AG04449 (cell line): Measurements from ENCODE around the gene GALNT18.

Experiments
- CTCF ChIA-PET: fragments of 350-600 bp; formaldehyde crosslinking; extraction: SDS; loops from one replicate; lab custom pipeline; 2021; ENCODE audit warnings: antibody characterized with exemption; lab: Yijun Ruan, JAX
- POLR2A ChIA-PET: fragments of 400-600, 350-600 bp; formaldehyde crosslinking; extraction: SDS; loops from one replicate; lab custom pipeline; 2020; ENCODE audit warnings: antibody characterized with exemption, inconsistent platforms; lab: Yijun Ruan, JAX
- DNase-seq: peaks from one replicate; pipeline ENCODE4 v3.0.0-alpha.2; 2010; ENCODE audit warnings: low read depth, low spot score
- H3K4me3 ChIP-seq: 2 replicates; pipeline ENCODE4 v1.5.1; 2011; ENCODE audit warnings: low read depth, mild to moderate bottlenecking, control low read depth, low read length
- TF ChIP-seq, protein P1 (sequence below): IDR thresholded peaks from one replicate; pipeline ENCODE4 v1.5.1; 2011; ENCODE audit warnings: mild to moderate bottlenecking, moderate library complexity, low read length, control low read depth, inconsistent platforms; ENCODE audit not compliant: insufficient read depth; ENCODE audit errors: missing control alignments

GALNT18 gene

DNA sequence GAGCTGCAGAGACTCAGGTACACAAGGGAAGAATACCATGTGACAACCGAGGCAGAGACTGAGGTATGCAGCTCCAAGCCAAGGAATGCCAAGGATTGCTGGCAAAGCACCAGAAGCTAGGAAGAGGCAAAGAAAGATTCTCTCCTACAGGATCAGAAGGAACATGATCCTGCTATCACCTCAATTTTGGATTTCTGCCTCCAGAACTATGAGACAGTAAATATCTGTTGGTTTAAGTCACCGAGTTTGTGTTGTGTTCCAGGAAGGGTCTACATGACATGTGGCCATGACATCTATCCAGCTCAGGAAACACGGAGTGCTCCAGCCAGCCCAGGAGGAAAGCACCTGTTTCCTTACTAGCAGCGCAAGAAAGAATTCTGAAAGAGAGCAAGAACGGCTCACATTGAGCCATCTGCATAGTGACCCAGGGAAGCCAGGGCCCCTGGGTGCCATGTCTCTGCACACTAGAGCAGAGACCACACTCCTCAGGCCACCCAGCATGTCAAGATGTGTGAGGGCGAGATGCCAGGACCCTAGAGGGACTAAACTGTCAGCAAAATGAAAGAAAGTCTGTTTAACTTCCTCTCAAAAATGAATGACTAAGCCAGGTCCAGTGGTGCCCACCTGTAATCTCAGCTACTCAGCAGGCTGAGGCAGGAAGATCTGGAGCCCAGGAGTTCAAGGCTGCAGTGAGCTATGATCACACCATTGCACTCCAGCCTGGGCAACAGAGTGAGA is 35.6 kb upstream of the GALNT18 start:
- CTCF ChIA-PET: no interaction called here
- POLR2A ChIA-PET: no interaction called here
- H3K4me3 ChIP-seq: no peak overlapping the region
- TF ChIP-seq, protein P1, sequence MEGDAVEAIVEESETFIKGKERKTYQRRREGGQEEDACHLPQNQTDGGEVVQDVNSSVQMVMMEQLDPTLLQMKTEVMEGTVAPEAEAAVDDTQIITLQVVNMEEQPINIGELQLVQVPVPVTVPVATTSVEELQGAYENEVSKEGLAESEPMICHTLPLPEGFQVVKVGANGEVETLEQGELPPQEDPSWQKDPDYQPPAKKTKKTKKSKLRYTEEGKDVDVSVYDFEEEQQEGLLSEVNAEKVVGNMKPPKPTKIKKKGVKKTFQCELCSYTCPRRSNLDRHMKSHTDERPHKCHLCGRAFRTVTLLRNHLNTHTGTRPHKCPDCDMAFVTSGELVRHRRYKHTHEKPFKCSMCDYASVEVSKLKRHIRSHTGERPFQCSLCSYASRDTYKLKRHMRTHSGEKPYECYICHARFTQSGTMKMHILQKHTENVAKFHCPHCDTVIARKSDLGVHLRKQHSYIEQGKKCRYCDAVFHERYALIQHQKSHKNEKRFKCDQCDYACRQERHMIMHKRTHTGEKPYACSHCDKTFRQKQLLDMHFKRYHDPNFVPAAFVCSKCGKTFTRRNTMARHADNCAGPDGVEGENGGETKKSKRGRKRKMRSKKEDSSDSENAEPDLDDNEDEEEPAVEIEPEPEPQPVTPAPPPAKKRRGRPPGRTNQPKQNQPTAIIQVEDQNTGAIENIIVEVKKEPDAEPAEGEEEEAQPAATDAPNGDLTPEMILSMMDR: no peak
- DNase-seq: no peak

DNA sequence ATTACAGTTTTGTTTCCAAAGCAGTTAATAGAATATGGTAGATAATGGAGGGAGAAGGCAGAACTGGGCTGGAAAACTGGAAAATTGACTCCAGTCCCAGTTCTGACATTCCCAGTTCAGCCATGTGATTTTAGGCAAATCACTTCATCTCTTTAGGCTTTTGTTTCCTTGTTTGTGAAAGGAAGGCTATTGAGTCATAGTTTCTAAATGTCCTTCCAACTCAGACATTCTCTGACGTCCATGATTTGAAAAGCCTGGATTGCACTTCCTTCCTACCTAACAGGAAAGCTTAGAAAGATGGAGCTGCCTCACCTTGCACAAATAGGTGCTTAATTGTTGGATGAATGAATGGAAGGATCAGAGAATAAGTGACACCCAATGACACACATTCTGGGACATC is 19.8 kb upstream of the GALNT18 start:
- DNase-seq: no peak
- POLR2A ChIA-PET: no interaction called here

GRCh38 chr11:11640996-11641395 is 19.2 kb upstream of the GALNT18 start:
- POLR2A ChIA-PET: no interaction called here
- CTCF ChIA-PET: interaction anchor here (1.0 to 1.6 kb wide), 2 partner anchors 9 to 12 kb away, joined by 3 to 4 read pairs; no protein-coding TSS in a partner anchor
- TF ChIP-seq, protein P1: no peak
- DNase-seq: no peak
- no peak overlapping the region for H3K4me3 ChIP-seq

More for the DNA sequence above, 19.8 kb upstream of the GALNT18 start:
- TF ChIP-seq, protein P1: no peak
- H3K4me3 ChIP-seq: no peak overlapping the region
- CTCF ChIA-PET: no interaction called here

GRCh38 chr11:11640152-11640551 is 18.3 kb upstream of the GALNT18 start:
- POLR2A ChIA-PET: no interaction called here
- no peak for DNase-seq
- H3K4me3 ChIP-seq: no peak overlapping the region
- TF ChIP-seq, protein P1: no peak
- CTCF ChIA-PET: interaction anchor here (1.0 to 1.6 kb wide), 3 partner anchors 8 to 16 kb away, joined by 3 to 6 read pairs (median 4); no protein-coding TSS in a partner anchor

GRCh38 chr11:11636671-11637070 is 14.9 kb upstream of the GALNT18 start:
- ChIA-PET POLR2A (no interaction called here), CTCF (interaction anchor here (1.0 kb wide), 1 partner anchor 15 kb away, joined by 3 read pairs; the partner anchor contains the start of gene GALNT18)
- H3K4me3 ChIP-seq: no peak overlapping the region
- TF ChIP-seq, protein P1: no peak
- no peak for DNase-seq

DNA sequence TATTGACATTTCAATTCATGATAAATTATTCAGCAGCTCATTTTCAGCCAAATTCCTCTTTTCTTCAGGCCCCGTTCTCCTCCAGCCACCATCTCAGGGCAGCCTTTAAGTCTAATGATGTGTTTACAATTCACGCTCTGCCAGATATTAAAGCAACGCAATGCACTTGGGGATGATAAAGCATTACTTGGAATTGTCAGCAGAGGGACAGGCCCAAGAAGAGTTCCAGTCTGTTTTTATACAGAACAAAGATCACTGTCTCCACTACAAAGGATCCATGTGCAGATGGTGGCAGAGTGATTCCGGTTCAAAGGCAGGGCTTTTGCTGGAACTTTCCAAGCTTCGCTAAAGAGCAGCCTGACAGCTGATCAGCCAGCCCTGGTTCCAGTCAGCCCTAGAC is 13.6 kb upstream of the GALNT18 start:
- no peak overlapping the region for H3K4me3 ChIP-seq
- POLR2A ChIA-PET: no interaction called here
- DNase-seq: no peak
- CTCF ChIA-PET: interaction anchor here (1.3 kb wide), 1 partner anchor 152 kb away, joined by 5 read pairs; no protein-coding TSS in a partner anchor
- TF ChIP-seq, protein P1: no peak
